G401.6 (cell line): ENCODE data around the gene USP36.
A peak's percentile ranks its signal among the peaks of the same experiment; 100 is the strongest.
"Not testable (repeated sequence)": the region's sequence is repeated elsewhere in the genome, so short reads cannot be mapped to it uniquely, and the experiment has no call there.

Source experiments
- FAIRE-seq: peaks from 2 replicates; lab custom pipeline; 2012; peaks lifted over from hg19 to GRCh38; lab: Jason Lieb, UNC

USP36 gene

DNA sequence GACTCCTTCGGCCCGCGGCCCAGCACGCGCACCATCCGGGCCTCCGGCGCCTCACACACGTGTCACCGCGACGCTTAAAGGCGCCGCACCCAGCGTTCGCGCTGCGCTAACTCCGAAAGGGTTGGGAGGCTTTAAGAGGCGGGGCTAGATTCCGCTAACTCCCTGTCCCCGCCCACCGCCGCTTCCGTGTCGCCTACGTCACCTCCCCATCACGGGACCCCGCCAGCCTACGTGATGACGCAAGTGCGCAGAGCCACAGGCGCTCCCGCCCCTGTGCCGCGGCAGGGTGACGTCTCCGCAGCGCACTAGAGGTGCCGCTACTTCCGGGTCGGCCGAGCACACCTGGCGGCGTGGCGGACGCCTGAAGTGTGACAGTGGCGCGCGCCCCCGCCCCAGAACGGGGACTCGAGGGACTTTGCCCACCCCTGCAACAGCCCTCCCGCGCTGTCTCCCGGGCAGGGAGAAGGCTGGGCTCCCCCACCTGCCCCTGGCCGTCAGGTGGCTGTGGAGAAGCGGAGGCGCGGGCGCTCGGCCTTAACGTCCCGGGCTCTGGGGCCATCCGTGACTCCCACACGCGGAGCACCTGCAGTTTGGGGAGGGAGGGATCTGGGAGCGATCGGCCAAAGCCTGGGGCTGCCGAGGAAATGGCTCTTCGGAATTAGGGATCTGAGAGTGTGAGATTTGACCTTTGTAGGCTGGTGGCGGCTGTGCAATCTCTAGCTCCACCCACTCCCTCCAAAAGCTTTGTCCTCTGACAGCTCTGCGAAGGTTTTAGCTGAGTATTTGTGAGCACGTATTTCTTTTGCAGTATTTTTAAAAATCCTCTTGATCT lies at the start of gene USP36:
TSS of gene USP36 (minus strand) at position 35 of the 832 bp plus-strand sequence. CDS start 4,451 bp downstream, outside the sequence.
- FAIRE-seq: peak; percentile 94

DNA sequence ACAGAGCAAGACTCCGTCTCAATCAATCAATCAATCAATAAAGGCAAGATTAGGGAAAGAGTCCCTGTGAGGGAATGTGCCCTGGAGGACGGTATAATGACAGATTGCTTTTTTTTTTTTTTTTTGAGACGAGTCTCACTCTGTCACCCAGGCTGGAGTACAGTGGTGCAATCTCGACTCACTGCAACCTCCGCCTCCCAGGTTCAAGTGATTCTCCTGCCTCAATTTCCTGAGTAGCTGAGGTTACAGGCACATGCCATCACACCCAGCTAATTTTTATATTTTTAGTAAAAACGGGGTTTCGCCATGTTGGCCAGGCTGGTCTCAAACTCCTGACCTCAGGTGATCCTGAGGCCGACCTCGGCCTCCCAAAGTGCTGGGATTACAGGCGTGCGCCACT lies 49.5 kb upstream of the USP36 start:
- not testable (repeated sequence) for FAIRE-seq

DNA sequence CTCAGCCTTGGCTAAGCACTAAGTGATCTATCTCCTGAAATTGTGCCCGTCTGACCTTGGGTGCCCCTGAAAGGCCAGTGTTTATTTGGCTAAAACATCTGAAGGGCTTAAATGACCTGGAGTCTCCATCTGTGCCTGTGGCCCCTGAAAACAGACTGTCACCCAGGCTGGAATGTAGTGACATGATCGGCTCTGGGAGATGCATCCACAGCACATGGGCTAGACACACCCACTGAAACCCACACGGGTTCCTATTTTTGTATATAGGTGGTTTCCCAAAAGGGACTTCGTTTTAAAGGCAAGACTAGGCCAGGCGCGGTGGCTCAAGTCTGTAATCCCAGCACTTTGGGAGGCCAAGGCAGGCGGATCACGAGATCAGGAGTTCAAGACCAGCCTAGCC lies 48.9 kb upstream of the USP36 start:
- FAIRE-seq: no peak

DNA sequence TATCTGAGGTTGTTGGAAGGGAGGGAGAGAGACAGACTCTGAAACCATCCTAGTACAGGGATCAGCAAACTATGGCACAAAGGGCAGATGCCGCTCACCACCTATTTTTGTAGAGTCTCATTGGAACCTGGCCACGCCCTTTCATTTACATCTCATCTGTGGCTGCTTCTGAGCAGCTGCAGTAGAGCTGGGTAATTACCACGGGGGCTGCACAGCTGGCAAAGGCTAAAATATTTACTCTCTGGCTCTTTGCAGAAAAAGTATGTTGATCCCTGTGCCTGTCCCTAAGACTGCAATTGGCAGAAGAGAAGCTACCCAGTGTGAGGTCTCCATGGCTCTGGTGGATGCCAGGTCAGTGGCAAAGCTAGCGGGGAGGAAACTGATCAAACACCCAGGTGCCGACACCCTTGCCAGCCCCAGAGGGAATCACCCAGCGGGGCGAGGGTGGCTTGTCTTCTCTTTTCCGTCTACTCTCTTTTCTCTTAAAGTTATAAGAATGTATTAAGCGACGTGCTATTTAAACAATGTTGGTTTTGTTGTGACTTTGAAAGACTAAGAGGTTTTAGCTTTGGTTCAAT lies 48.4 kb upstream of the USP36 start:
- no peak for FAIRE-seq

DNA sequence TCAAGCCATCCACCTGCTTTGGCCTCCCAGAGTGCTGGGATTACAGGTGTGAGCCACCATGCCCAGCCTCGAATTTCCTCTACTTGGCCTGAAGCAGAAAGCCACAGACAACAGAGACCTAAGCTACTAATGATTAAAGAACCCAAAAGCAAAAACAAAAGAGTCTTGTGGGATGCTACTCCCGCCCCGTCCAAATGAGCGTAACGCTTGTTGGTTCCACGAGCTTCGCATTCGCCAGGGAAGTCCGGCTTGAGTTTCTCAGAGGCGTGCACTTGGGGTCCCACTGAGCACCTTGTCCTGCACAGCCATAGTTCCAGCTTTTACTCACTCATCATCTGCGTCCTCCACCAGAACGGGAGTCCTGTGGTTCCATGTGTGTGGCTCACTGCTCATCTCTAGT lies 46.3 kb upstream of the USP36 start:
- no peak for FAIRE-seq

DNA sequence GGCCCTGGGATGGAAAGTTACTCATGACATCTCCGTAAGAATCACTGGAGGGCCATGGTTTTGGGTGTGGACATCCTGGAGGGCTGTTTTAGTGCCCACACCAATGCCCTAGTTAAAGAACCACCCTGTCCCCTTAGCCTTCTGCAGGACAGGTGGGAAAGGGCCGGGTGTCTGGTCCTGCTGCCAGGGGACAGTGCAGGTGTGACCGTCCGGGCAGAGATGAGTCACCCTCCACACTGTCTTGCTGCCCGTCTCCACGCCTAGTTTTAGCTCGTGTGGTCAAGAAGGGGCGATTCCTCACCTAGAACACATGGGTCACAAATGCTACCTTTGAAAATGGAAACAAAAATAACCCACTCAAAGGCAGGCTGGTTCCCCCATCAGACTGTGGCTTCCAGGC lies 45.3 kb upstream of the USP36 start:
- no peak for FAIRE-seq

DNA sequence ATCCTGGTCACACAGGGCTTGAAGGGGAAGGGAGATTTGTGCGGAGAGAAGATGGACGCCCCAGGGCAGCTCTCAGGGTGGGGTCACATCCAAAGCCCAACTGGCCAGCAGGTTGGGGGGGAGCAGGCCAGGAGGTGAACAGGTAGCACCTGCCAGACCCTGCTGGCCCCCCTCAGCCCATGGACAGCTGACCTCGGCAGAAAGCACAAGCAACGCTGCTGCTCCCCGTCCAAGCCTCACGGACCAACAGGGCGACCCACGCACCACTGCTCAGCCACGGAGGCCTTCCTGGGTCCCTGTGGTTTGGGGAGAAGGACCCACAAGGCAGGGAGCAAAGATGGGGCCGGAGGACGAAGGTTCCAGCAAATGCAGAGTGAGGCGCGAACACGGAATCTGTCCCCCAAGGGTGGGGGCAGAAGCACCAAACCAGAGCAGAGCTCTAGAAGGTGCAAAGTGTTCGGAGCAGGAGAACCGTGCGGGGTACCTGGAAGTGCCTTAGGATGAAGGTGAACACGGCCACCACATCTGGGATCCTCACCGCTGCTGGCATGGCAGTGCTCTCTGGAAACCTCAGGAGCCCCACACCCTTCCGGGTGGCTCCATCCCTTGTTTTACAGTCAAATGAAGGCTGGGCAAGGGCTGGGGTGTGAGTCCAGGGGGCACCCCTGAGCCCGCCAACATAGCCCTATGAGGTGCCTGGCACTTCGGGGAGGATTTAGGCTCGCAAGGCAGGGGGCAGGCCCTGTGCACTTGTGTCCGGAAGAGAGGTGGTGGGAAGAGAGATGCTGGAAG lies 44.5 kb upstream of the USP36 start:
- no peak for FAIRE-seq

DNA sequence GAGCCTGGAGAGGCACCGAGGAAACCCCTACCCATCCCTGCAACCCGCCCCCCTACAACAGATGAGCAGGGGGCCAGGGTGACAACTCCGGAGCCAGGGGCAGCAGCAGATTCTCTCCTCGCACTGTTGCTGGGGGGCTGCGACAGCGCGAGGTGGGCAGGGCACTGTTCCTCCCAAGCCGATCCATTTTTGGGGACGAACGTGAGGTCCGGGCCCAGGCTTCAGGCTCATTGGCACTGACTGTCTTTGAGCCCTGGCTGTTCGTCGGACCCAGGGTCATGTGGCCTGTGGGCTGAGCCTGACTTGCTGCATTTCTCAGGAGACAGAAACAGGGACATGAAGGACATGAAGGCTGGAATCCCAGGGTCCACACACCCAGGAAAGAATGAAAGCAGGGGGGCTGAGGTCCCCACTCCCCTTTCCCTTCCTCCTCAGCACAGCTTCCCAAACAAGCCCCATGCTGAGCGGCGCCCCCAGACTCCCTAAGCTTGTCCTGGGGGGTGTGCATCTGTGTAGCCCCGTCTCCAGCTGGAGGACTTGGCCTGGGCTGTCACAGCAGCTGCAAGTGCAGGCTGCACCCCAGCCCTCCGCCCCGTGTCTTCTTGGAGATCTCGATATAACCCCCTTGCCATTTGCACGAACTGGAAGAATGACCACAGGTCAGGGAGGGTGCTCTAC lies 43.7 kb upstream of the USP36 start:
- no peak for FAIRE-seq

DNA sequence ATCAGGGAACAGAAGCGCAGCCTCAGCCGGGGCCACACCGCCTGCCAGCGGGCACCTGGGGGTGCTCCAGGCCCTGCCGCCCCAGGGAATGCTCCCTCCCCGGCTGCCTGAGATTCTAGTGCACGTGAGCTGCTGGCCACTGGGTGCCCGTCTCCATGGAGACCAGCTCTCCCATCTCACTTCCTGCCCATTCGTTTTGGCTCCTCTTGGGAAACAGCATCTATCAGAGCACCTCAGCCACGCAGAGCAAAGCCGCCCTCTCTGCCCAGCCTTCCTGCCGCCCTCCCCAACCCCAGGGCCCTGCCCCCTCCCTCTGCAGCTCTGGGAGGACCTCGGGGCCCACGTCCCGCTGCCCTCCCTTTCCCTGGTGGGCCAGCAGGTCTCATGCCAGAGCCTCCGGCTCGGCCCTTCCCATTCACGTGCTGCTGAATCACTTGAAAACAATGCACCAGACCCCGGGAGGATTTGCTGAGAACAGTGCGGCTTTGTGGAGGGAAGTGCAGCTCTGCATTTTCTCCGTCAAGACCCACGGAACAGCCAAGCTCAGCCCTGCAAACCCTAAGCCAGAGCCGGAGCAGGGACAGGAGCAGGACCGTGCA lies 43.0 kb upstream of the USP36 start:
- FAIRE-seq: peak; percentile 97

DNA sequence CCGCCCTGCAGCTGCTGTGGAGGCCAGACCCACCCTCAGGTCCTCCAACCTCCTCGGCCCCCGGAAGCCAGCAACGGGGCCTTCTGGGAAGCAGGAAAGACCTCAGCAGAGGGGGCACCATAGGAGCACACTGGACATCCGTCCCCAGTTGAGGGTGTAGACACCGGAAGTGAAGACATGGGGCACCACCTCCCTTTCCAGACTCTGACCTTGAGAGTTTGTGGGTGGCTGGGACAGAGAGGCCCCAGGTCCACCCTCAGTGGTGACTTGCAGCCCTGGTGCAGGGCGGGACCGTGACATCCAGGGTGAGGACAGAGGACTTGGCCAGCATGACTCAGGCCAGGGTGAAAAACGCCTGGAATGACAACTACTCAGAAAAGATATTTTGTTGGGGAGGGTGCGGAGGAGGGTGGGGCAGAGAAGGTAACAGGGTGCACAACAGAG lies 42.5 kb upstream of the USP36 start:
- peak; percentile 66 for FAIRE-seq

DNA sequence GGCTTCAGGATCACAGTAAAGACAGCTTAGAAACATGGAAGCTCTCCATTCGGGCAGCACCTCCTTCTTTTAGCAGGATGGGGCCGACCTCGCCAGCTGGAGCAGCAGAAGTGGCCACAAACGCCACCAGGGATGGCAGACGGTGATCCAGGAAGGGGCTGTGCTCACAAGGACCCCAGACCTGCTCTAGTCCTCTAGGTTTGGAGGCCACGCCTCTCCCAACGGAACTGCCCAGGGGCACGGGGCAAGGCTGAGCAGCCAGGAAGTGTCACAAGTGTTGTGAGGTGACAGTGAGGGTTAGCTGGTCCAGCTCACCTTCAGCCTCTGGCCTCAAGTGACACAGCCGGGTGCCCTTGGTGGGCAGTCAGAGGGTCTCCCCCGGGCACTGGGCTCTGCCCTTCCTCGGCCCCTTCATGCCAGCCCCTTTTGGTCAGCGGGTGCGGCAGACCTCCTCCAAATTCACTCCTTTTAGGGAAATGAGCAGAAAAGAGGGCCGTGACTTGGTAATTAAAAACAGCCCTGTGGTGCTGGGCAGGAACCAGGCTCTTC lies 42.0 kb upstream of the USP36 start:
- FAIRE-seq: no peak

DNA sequence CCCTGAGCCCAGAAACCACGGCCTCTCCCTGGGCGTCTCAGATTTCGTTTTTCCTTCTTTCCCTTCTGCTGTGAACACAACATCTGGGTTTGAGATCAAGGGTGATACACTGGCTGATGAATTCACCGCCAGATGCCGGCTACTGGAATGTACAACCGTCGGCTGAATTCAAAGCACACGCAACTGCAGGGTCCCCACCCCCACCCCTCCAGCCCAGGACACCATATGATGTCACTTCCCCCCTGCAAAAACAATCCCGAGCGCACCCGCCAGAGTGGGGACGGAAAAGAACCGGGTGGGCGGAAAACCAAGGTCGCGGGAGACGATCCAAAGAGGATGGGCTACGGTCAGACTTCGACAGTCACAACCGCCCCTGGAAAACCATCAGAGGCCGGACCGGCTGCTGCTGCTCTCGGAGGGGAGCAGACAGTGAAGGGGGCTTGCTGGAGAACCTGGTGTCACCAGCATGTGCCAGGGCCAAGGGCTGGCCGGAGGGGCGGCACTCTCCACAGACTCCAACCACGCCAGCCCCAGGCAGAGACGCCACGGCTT lies 39.1 kb upstream of the USP36 start:
- FAIRE-seq: no peak

DNA sequence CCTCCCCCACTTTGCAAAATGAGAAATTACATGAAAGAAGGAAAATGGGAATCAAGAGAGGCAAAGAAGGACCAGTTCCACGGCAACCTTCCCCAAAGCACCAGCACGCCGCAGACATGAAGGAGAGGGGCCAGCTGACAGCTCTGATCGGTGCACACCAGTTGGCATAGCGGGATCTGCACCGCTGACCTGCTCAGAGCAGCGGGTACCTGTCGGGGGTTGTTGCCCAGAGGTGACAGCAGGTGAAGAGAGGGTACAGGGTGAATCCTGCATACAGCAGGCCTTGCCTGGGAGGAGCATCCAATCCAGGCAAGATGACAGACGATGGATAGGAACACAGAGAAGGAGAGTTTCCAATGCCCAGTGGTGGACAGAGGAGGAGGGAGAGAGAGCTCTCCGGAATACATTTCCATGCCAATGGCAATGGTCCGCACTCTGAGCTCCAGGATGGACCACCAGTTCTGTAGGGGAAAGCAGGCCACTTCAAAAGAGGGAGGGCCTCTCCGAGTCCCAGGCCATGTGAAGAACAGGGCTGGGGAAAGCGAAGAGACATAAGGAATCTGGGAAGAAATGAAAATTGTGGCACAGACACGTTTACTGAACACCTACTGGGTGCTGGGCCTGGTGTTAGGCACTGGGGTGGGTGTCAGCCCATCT lies 38.4 kb upstream of the USP36 start:
- FAIRE-seq: no peak

DNA sequence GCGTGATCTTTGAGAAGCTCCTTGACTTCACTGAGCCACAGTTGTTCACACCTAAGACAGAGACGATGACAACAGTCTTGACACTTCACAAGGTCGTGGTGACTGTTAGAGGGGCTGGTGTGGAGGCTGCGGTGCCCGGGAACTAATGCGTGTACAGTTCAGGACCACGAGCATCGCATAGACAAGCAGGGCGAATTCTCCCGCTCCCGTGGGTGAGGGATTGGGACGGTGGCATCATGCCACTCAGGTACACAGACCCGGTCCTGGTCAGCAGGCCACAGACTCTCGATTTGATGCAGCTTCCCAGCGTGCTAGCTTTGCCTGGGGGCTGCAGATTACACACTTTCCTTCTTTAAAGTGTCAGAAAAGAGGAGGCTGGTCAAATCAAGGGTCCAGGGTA lies 37.6 kb upstream of the USP36 start:
- FAIRE-seq: no peak

DNA sequence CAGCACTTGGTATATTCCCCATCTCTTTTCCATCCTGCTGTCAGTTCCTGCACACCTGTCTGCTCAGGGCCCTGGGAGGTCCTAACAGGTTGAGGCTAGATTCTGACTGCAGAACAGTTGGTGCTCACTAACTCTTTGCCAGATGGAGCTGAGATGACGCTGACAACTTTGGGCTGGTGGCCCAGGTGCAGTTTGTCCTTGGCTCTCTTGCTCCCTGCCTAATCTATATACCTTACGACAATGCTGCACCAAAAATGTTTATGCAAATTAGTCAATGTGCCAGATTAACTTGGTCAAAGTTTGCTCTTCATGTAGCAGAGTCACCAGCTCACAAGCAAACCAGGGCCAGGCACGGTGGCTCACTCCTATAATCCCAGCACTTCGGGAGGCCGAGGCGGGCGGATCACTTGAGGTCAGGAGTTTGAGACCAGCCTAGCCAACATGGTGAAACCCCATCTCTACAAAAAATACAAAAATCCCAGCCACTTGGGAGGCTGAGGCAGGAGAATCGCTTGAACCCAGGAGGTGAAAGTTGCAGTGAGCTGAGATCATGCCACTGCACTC lies 36.4 kb upstream of the USP36 start:
- not testable (repeated sequence) for FAIRE-seq

DNA sequence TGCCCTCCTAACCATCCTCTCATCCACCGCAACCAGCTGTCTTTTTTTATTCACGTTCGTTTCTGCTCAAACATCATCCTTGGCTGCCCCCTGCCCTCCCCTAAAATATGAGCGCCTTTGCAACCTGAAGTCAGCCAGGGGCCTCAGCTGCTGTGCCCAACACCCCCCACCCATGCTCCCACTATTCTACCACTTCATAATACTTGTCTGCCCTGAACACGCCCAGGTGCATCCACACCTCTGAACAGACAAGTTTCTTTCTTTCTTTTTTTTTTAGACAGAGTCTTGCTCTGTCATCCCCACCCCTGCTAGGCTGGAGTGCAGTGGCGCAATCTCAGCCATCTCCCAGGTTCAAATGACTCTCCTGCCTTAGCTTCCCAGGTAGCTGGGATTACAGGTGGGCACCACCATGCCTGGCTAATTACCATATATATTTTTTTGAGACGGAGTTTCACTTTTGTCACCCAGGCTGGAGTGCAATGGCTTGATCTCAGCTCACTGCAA lies 35.5 kb upstream of the USP36 start:
- no peak for FAIRE-seq

DNA sequence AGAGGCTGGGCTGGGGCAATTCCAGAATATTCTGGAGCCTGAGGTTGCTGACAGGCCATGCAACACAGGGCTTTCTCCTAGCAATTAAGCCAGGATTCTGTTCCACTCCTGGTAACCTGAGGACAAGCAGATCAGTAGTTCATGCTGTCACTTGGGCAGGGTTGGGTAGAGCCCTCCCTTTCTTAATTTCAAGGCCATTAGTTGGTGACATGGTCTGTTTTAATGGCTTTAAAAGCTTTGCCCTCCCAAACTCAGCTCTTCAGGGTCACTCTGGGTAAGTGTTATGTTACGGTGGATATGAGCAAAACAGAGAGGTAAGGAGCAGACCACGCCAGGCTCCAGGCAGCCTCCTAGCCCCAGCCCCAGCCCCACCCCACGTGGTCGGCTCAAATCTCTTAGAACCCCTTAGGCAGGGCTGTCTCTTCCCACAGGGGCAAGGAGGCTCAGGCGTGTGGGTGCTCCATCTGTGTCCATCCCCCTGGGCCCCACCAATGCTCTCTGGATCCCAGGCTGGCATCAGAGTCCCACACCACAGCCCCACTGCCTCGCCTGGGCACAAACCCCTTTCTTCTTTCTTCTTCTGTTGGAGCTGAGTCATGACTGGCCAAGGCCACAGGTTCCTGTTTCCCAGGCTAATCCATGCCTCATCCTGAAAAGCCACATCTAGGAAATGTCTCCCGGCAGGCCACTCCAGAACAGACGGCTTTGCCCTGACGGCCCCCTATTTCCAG lies 34.9 kb upstream of the USP36 start:
- no peak for FAIRE-seq

DNA sequence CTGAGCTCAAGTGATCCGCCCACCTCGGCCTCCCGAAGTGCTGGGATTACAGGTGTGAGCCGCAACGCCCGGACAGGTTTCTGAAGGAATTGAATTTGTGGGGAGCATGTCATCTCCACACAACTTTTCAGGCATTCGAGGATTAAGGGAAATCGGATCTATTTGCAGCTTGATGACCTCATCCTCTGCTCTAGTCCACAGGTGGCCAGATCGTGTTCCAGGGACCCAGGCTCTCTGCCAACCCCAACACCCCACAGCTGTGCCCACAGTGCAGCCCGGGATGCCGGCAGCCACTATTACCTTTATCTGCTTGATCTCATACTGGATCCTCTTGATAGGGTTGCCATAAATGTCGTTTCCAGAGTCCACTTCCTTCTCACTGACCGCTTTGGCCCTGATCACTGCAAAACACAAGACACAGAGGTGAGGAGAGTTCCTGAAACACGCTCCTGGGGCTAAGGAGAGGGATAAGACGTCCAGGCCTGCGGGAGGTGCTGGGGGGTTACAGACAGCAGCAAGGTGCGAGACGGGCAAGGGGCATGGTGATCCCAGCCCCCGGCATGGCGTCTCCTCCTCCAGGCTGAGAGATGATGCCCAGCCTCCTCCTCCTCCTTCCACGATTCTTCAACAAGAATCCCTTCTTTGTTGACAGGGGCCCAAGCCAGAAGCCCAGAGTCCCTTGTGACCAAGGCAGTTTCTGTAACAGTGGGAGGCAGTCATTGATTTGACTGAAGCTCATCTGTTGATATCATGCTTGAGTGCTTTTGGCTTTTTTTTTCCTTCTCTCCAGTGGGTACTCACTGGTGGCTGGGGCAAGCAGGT lies 33.1 kb upstream of the USP36 start:
- no peak for FAIRE-seq

DNA sequence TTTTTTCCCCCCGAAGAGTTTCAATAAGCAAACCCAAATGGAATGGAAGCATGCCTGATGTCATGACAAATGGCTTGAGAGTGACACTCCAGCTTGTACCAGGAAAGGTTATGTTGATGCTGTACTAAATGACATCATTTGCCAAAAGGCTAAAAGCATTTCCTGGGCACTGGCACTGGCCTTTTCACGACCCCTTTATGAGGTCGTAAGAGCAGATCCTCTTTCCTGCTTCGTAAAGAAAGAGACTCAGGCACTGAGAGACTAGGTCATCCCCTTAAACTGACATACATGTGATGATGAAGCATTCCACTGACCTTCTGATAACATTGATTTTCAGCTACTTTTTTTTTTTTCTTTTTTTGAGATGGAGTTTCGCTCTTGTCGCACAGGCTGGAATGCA lies 31.9 kb upstream of the USP36 start:
- no peak for FAIRE-seq
